HTERT RPE-1 (cell line): Measurements from ENCODE around the gene HOXD13.

Experiments
- in situ Hi-C: fragments of 300-500 bp; cut with MboI; formaldehyde crosslinking; loops from 4 replicates; pipeline ENCODE4 v1.14.3; 2020; ENCODE audit warnings: low sequenced_read_pairs

Gene HOXD13

DNA sequence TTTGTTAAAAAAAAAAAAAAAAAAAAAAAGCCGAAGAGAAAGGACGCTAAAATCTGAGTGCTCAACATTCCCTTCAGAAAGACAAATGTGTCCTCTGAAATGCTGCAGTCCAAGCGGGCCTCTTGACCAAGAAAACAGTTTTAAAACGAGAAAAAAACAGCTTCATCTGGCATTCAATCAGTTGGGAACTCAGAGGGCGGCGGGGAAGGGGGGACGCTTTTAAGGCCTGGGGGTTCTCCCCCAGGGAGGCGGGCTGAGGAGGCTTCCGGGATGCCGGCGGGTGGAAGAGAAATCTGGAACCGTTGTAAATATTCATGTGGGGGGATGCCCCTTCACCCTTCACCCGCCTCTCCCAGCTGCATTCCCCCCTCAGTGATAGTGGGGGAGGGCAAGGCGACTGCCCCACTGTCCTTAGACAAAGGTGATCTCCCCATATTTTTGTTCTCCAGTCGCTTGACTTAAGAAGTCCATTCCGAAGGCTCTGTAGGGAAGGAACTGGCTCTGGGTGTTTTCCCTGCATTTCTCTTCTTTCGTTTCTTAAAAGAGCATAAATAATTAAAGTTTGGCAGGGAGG, 11.3 kb downstream of the HOXD13 start:
- in situ Hi-C loops: no loop called here

DNA sequence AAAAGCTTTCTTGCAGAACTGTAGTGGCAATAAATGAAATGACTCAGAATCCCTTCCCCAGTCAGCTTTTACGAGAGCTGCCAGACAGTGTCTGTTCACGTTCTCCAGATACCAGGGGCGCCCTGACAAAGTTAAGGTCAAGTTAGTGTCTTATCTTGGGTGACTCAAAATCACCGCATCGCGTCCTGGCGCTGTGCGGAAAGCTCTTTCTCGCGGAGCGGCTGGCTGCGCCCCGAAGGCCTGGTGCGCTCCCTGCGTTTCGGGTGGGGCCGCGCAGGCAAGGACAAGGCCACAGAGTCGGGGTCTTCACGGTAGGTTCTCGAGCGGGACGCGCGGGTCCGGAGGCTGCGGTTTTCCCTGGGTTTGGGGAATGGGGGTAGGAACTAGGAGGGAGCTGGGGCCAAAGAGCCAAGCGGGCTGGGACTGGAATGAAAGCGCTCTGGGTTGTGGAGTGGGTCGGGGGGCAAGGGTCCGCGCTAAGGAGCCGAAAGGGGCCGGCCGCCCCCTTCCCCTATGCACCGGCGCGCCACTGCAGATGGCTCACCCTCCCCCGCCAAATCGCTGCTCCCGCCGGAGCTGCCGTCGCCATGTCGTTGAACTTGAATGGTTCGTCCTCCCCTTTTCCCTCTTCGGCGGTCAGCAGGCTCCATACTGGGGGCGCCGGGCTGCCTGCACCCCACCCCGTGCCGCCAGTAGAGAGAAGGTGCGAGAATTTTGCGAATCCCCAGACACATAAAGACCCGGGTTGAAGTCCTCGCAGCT, 12.0 kb downstream of the HOXD13 start:
- in situ Hi-C loops: no loop called here

DNA sequence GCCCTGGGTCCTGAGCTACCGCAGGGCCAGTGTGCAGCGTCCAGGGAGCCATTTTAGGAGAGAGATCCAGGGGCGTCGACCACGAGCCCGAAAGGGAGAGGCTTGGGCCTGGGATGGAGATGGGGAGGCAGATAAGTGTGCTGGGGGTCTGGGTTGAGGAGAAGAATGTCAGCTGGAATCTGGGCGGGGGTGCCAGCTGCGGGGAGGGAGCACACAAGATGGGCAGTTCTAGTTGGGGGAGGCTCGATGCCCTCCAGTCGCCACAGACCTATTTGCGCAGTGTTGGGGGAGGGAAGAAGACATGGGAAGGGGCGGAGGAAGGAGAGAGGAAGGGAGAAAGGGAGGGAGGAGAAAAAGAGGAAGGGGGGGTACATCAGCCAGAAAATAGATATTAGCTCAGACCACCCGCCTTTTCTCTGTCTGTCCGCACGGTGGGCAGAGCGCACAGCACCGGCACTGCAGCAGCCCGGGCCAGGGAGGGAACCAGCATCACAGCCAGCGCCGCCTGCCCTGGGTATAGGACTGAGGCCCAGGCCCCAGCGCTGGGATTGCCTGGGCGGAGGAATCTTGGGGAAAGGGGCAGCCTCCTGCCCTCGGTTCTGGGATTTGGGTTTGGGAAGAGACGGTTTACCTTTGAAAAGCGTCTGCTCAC, 12.7 kb downstream of the HOXD13 start:
- in situ Hi-C loops: no loop called here

DNA sequence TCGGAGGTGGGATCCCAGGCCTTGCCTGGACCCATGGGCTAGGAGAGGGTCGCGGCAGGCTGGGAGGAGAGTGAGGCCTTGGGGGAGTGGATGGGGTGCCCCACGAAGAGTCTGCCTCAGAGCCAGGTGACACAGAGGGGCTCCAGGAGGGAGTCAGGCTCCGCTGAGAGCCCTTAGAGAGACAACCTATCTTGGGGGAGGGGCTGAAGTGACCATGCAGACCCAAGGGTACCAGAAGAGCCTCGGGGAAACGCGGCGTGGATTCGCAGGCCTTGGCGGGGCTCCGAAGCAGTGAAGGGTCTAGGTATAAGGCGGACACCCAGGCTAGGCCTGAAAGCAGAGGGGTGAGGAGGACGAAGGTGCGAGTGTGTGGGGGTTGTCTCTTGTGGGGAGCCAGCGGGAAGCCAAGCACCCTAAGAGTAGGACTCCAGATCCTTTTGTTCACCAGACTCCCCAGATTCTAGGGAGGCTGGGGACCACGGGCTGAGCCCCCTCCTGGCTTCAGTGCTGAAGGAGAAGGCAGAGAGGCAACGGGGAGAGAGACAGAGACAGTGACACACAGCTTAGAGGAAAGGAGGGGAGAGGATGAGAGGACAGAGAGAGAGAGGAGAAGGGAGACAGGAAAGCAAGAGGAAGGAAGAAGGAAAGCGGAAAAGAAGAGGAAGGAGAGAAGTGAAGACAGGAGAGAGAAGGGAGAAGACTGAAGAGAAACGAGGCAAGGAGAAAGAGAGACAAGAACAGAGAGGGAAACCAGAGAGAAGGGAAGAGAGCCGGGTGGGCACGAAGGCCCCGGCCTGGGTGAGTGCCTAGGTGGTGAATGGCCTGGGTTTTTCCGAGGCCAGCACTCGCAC, 13.4 kb downstream of the HOXD13 start:
- in situ Hi-C loops: no loop called here

DNA sequence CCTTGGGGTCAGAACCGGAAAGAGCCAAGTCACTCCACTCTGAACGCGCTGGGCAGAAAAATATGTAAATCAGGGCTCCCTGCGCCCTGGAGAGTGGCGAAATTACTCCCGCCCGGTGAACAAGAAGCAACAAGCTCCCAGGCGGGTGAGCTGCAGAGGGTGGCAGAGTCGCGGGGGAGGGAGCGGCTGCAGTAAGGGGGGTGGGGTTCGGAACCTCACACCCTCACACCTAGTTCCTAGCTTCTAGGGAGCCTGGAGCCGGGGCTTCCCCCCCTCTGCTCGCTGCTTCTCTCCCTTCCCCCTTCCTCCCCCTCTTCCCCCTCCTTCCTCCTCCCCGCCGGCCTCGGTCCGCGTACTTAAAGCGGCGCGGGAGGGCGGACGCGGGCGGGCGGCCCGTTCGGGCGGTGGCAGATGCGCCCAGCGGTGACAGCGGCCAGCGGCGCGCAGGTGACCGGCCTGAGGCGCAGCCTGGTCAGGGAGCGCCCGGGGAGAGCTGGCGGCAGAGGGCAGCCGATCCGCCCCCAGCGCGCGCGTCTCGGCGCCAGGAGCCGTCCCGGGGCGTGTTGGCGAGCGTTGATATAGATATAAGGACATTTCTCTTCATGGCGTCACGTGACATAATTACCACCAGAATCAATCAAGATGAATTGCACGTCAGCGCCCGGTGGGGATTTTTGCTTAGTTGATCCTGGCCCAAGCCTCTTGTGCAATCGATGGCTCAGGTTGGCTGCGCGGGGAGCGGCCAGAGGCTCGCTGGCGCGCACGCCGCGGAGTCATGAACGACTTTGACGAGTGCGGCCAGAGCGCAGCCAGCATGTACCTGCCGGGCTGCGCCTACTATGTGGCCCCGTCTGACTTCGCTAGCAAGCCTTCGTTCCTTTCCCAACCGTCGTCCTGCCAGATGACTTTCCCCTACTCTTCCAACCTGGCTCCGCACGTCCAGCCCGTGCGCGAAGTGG, 14.3 kb downstream of the HOXD13 start, which contains the start of gene HOXD11:
TSS of gene HOXD11 (plus strand) at position 700 of the 959 bp plus-strand sequence. CDS start at position 776, 76 bp downstream.
- in situ Hi-C loops: no loop called here

DNA sequence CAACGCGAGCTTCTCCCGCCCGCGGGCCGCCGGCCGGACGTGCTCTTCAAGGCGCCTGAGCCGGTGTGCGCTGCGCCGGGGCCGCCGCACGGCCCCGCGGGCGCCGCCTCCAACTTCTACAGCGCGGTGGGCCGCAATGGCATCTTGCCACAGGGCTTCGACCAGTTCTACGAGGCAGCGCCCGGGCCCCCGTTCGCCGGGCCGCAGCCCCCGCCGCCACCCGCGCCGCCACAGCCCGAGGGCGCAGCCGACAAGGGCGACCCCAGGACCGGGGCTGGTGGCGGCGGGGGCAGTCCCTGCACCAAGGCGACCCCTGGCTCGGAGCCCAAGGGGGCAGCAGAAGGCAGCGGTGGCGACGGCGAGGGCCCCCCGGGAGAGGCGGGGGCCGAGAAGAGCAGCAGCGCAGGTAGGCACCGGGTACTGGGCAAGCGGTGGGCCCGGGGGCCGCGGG, 15.2 kb downstream of the HOXD13 start:
- in situ Hi-C loops: no loop called here

DNA sequence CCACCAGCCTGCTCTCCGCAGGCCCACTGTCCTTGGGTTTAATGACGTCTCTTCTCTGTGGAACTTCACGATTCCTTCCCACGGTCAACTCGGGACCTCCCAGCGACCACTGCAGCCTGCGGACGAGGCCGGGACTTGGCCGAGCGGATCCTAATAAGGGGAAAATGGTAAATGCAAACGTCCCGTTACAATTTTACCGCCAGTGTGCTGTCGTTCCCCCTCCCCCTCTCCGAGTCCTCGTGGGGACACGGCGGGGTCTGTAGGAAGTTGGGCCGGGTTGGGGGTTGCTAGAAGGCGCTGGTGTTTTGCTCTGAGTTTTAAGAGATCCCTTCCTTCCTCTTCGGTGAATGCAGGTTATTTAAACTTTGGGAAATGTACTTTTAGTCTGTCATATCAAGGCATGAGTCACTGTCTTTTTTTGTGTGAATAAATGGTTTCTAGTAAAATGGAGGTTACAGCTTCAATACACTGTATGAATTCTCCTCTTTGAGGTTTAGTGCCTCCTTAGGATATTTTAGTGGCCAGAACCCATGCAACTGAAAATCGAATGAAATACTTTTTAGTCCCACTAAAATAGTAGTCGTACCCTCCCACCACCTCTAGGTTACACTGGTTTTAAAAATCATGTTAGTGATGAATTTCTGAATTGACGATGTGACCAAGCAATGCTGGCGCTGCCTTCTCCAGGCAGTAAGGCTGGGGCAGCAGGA, 16.8 kb downstream of the HOXD13 start:
- in situ Hi-C loops: no loop called here

DNA sequence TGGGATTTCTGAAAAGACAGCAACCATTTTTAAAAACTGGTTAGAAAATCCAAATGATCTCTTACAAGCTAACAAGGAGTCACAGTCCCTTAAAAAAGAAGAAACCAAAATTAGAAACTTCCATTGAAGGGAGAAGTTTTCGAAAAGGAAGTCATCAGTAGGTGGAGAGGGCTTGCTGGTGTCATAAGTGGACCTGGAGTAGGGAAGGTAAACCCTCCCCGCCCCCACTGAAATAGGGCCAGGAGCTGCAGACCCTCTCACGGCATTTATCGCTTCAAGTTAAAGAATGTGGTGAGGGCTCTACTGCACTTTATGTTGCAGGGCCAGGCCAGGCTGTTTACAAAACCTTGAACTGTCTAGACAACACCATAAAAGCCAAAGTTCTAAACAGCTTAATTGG, 17.4 kb downstream of the HOXD13 start:
- in situ Hi-C loops: no loop called here

DNA sequence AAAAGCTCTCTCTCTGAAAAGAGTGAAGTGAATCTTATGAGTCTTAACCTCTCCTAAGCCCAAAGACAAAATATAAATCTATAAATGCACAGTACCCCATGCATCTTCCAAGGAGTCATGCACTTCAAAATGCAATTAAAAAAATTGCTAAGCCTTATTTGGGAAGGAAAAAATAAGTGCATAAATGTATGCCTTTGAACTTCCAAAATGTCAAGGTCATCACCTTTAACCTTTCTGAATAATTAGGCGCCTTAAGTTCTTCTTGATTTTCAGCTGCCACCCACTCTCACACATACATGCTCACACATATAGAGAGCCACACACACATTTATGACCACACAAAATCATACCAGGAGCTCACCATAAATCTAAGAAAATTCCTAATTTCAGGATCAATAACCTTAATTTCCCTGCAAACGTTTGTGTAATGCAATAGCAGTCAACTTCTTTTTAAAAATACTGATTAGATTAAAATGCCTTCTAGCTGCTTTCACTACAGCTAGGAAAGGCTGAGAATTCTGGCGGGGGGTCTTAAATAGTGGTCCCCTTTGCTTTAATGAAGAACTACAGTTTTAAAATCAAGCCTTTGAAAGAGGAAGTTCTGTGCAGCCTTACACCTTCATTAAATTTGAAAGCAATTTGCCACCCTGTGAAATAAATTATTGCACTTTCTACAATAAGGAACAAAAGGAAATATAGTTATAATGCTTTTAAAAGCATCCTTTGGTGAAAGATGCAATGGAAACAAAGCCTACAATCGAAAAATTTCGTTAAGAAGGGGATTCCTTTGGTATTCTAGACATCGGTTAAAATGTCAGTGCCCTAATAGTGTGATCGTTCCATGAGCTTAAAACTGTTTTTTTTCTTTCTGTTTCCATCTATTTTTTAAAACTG, 18.1 kb downstream of the HOXD13 start:
- in situ Hi-C loops: no loop called here

DNA sequence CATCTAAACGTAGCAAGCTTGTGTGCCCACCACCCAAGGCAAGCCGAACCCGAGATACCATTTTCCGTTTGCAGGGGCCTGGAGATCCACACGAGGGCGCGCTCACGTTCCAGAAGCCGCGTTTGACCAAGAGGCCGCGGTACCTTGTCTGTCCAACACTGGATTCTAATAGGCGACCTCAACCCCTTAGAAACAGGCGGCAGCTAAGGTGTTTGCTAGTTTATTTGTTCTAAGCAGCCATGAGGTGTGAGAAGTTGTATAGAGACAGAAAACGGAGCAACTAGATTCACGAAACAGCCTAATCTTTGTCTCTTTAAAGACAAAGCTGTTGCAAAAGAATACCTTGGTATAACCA, 18.8 kb downstream of the HOXD13 start:
- in situ Hi-C loops: no loop called here

DNA sequence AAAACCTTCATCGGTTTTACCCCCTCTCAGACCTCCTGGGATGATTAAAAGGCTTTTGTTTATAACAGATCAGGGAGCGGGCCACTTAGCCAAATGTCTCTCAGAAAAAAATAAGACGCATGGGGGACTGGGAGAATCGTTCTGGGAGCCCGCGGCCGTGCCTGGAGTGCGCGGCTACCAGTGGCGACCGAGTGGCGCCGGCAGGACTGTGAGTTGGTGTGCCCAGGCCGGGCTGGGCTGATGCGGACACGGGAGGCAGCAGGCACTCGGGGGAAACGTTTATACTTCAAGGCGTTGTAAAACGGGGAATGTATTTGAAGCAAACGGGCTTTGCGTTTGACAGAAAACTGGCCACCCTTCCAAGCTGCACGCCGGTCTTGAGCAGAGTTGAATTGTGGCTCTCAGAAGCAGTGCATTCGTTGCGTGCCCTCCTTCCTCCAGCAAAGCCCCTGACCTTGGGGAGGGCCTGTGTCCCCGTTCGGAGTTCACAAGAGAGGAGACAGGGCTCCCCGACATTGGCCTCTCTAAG, 19.4 kb downstream of the HOXD13 start:
- in situ Hi-C loops: no loop called here

DNA sequence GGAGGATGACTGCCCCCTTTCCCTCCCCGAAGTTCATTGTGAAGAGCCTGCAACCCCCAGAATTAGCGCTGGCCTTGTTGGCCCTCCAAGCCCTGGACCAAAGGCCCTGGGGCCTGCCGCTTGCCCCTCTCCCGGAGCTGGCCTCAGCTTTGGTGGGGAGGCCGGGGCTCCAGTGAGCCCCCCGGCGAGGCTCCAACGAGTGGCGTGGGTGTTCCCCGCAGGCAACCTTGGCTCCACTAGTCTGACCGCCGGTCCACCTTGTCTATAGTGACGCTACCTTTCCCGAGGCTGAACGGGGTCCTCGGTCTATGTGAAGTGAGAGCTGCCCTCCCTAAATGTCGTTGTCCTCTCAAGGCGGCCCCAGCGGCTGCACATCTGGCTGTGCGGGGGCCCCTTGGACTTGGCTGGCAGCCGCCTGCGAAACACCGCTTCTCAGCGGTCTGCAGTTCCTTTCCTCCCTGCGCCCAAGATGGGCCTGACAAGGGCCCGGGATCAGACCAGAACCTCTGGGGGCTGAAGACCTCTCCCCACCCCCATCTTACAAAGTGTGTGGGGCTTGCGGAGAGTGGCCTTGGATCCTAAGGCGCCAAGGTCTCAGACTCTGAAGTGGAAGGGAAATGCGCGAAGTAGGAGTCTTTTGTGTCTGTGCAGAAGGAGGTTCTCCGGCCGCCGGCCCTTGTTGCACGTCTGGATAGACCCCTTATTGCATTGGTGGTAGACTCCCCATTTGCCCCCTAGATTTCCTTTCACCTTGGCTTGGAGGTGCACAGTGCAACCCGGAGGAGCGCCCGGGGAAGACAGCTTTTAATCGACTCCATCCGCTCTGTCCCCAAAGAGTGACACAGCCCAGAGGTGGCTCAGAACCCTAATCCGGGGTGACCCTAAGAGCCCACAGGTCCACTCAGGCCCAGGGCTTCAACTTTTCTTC, 20.1 kb downstream of the HOXD13 start:
- in situ Hi-C loops: no loop called here

DNA sequence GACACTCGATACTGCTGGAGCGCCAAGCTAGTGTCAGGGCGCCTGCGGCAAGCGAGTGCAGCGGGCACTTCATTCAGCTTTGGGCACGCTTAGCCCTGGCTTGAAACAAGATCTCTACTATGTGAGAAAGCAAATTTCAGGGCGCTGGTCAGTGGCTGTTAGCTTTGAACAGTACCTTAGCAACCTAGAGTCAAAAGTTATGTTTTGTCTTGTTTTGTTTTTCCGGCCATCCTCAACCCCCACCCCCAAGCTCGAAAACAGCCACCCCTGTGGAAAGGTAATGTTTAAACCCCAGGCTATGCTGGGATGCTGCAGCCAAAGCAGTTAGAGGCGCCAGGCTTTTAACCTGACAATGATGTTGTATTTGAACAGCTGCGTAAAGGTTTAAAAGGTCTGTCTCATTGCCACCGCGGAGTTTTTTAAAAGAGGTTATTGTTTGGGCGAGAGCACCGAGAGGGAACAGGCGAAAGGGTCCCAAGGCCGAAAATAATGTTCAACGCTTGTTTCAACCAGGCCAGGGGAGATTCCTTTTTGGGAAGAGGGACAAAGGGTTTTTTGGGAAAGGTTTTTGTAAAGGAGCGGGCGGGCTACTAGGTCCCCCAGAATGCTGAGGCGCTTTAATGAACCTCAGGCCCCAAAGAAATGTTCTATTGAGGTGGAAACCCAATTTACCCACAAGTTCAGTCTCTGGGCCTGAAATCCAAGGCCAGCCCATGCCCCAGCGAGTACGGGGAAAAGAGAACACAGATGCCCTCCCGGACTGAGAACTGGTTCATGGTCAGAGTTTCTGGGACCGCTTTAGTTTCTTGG, 21.8 kb downstream of the HOXD13 start:
- in situ Hi-C loops: no loop called here

DNA sequence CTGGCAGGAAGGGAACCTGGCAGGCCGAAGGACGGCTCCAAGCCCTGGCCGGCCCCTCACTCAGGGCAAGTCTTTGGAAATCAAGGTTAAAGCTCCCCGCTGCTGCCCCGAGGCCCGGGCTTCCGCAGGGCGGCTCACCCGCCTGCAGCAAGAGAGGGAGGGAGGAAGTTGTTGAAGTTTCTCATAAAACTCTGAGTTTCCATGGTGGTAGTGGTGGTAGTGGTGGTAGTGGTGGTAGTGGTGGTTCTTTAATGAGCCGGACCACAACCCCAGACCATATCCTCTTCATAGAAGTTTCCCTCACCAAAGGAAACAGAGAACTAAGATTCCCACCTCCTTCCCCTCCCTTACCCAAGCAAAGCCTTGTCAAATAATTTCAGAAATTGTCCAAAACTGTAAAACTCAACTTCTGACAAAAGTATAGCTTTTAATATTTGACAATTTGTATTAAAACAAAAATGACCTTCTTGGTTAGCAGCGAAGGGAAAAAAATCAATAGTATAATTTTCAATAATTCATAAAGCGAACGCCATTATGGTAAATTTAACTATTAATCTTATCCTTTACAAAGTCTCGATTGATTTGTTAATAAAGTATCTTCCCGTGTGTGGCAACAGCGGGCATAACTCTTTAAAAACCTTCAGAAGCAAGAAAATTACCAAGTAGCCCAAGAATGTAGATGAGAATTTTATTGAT, 22.6 kb downstream of the HOXD13 start:
- in situ Hi-C loops: no loop called here

DNA sequence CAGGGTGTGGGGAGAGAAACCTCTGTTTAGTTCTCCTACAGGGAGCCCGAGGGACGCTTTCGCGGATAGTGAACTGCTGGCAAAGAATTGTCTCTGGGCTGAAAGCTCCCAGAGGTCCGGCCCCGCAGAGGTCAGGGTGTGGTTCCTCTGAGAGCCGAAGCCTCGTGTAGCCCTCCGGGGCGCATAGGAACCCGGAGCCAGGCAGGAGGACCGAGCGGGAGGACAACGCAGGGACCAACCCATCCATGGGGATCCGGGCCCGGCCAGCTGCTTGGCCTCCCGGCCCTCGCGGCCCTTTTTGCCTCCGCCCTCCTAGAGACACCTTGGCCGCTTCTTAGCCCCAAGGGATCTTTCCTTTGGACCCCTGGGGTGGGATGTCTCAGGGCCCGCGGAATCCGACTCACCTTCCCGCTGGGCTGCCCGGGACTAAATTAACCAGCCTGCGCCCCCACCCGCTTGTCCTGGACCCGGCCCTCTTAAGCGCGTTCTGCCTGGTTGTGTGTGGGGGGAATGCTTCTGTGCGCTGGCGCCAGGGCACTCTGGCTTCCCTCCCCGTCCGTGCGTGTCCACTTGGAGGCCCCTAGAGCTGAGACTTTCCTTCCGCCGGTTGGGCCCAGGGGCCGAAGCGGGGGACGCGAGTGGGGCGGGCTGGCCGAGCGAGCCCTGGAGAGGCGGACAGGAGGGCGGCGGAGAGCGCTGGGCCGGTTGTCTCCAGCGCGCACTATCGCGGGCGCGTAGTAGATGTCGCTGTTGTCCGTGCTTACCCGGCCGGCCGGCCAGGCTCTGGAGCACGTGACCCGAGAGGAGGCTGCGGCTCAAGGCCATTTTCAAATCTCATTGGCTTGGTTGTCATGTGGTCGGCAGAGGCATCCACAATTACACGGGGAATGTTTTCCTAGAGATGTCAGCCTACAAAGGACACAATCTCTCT, 23.6 kb downstream of the HOXD13 start, which contains the start of gene HOXD10:
TSS of gene HOXD10 (plus strand) at position 896 of the 931 bp plus-strand sequence. CDS start 56 bp downstream, outside the sequence.
- in situ Hi-C loops: no loop called here
